Osteoblast (primary cell): ENCODE data around the gene ASXL3. TPM values are rescaled to one million over a fixed set of nuclear protein-coding genes. Genes with fewer than 3 reads are reported as not detected.

Source experiments
- DNase-seq: peaks from one replicate; pipeline ENCODE4 v3.0.0; 2011; ENCODE audit warnings: low spot score, mixed read lengths; ENCODE audit not compliant: insufficient read length; ENCODE audit errors: missing footprints
- H2AFZ ChIP-seq: 2 replicates; pipeline ENCODE4 v1.6.0; 2011; ENCODE audit warnings: mild to moderate bottlenecking, low read length
- H3K27ac ChIP-seq: 2 replicates; pipeline ENCODE4 v1.5.1; 2011; ENCODE audit warnings: mild to moderate bottlenecking, low read depth, low read length, moderate library complexity
- H3K27me3 ChIP-seq: 2 replicates; pipeline ENCODE4 v1.6.0; 2012; ENCODE audit warnings: mild to moderate bottlenecking, control low read depth, inconsistent platforms, low read length, moderate library complexity; ENCODE audit not compliant: insufficient read depth
- H3K36me3 ChIP-seq: 2 replicates; pipeline ENCODE4 v1.5.1; 2011; ENCODE audit warnings: mild to moderate bottlenecking, low read length, control low read depth, moderate library complexity; ENCODE audit not compliant: insufficient read depth
- H3K4me1 ChIP-seq: 2 replicates; pipeline ENCODE4 v1.5.1; 2011; ENCODE audit warnings: mild to moderate bottlenecking, low read length, control low read depth, moderate library complexity; ENCODE audit not compliant: insufficient read depth
- H3K4me2 ChIP-seq: 2 replicates; pipeline ENCODE4 v1.6.0; 2011; ENCODE audit warnings: mild to moderate bottlenecking, low read length; ENCODE audit not compliant: insufficient read depth
- H3K4me3 ChIP-seq: fragments of 200-600 bp; sonication (generic); 3 replicates; pipeline ENCODE4 v1.5.1; 2012; ENCODE audit warnings: mild to moderate bottlenecking, low read length, inconsistent platforms; ENCODE audit not compliant: insufficient read depth
- H3K79me2 ChIP-seq: 2 replicates; pipeline ENCODE4 v1.6.0; 2012; ENCODE audit warnings: mild to moderate bottlenecking, low read length, control low read depth, inconsistent platforms; ENCODE audit not compliant: insufficient read depth
- H3K9me3 ChIP-seq: 2 replicates; pipeline ENCODE4 v1.5.1; 2011; ENCODE audit warnings: low read depth, low read length, control low read depth
- H4K20me1 ChIP-seq: 2 replicates; pipeline ENCODE4 v1.6.0; 2012; ENCODE audit warnings: mild to moderate bottlenecking, low read length, control low read depth; ENCODE audit not compliant: insufficient read depth
- total RNA-seq: library from RNA; depleted of rRNA; stranded (reverse); fragments of >200 nt; gene quantifications from 2 replicates; pipeline ENCODE4 v1.2.3, GENCODE V29; 2012
- TF ChIP-seq, protein P1 (sequence below): IDR thresholded peaks from 2 replicates; pipeline ENCODE4 v1.5.1; 2011; ENCODE audit warnings: mild to moderate bottlenecking, low read depth, low read length, moderate library complexity; ENCODE audit errors: extremely low read depth

The ASXL3 gene
- total RNA-seq, 1 donor: not detected

DNA sequence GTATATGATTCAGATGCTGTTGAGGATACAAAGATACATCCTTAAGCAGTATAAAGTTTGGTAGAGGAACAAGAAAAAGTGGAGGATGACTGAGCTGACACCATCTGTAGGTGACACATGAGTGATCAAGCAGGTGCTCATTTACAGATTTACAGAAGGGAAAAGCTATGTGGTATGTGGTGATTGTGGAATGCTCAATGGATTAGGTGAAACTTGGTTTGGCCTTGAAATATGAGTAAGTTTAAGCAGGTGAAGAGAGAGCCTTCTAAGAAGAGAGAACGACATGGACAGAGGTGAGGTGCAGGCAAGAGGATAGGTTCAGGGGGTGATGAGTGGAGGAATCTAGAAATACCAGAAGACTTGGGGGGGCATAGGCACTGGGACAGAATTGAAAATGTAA lies 5.9 kb downstream of the ASXL3 start:
- Histone ChIP-seq H3K9me3 (no peaks in the 10 kb centered on the region), H2AFZ (no peak overlapping the region)

DNA sequence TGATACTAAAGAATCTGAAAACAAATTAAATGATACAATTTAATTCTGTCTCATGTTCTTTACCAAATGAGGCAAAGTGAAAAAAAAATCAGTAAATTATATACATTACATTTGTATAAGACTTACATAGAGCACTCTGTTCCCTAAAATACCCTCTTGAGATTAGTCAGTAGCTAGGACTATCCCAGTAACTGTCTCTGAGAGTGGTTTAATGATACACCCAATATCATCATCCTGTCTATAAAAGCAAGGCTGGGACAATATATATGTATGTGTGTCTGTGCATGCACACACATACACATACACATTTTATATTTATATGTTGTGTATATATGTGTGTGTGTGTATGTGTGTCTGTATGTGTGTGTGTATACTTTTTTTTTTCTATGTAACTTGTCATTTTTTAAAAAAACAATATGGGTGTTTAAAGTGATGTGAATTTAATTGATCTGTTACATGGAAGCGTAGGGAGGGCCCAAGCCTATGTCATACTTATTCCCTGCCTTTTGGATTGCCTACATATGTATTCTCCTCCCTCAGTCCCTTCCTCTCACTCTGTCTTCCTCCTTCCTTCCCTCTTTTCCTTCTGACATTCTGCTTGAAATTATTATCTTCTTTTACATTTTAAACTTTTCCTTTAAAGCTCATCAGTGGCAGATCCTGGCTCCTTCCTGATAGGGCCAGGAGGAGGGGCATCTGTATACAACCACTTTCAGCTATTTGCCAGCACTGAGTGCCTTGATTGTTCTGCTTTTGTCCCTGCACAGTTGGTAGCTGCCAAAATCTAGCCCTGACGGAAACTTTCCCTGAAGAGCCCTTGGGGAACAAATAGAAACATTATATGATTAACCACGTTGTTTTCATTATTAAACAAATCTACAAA lies 6.8 kb downstream of the ASXL3 start:
- DNase-seq: no peak
- H3K79me2 ChIP-seq: no peaks in the 10 kb centered on the region
- no peaks in the 10 kb centered on the region for H3K36me3 ChIP-seq
- H4K20me1 ChIP-seq: no peaks in the 10 kb centered on the region
- TF ChIP-seq, protein P1, sequence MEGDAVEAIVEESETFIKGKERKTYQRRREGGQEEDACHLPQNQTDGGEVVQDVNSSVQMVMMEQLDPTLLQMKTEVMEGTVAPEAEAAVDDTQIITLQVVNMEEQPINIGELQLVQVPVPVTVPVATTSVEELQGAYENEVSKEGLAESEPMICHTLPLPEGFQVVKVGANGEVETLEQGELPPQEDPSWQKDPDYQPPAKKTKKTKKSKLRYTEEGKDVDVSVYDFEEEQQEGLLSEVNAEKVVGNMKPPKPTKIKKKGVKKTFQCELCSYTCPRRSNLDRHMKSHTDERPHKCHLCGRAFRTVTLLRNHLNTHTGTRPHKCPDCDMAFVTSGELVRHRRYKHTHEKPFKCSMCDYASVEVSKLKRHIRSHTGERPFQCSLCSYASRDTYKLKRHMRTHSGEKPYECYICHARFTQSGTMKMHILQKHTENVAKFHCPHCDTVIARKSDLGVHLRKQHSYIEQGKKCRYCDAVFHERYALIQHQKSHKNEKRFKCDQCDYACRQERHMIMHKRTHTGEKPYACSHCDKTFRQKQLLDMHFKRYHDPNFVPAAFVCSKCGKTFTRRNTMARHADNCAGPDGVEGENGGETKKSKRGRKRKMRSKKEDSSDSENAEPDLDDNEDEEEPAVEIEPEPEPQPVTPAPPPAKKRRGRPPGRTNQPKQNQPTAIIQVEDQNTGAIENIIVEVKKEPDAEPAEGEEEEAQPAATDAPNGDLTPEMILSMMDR: no peak
- H3K27me3 ChIP-seq: peaks cover 12% of the 10 kb centered on the region
- no peak overlapping the region for H3K27ac ChIP-seq
- H3K9me3 ChIP-seq: no peaks in the 10 kb centered on the region
- no peak overlapping the region for H3K4me3 ChIP-seq
- H2AFZ ChIP-seq: no peak overlapping the region
- H3K4me2 ChIP-seq: no peak overlapping the region
- H3K4me1 ChIP-seq: no peaks in the 10 kb centered on the region

More for the DNA sequence above, 5.9 kb downstream of the ASXL3 start:
- Histone ChIP-seq H3K27me3 (peaks cover 21% of the 10 kb centered on the region), H3K4me2 (no peak overlapping the region), H3K4me3 (no peak overlapping the region), H3K4me1 (no peaks in the 10 kb centered on the region), H3K27ac (no peak overlapping the region), H3K79me2 (no peaks in the 10 kb centered on the region), H3K36me3 (no peaks in the 10 kb centered on the region), H4K20me1 (no peaks in the 10 kb centered on the region)
- TF ChIP-seq, protein P1: no peak
- DNase-seq: no peak

DNA sequence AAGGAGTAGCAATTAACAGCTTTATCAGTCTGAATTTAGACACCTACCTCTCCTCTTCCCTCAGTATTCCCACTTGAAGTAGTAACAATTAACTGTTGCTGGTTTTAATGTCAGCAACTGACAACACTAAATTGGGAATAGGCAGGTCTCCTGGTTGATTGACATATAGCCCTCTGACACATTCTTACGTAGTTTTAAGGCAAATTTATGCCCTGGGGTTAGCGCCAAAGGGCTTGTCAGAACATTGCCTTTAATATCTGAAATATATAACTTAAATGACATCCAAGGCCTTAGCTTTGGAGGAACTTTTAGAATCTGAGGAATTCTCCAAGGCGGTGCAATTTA lies 7.4 kb downstream of the ASXL3 start:
- Histone ChIP-seq H3K4me2 (no peak overlapping the region), H3K79me2 (no peaks in the 10 kb centered on the region)

DNA sequence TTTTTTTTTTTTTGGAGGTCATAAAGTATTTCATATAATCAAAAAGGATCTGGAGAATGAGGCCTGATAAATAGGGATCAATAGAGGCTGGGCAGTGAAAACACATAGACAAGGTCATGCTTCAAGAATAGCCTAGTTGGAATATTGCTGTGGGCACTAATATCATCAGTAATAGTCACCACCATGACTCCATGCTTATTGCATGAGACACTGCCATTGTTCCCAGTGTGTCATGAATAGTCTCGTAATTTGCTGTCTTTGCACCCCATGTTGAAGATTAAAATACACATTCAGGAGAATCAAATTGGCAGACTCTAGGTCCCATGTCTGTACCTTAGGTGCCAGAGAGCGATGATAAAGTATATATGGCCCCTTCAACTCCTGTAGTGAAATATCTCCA lies 10.3 kb downstream of the ASXL3 start:
- H3K4me2 ChIP-seq: no peak overlapping the region

More for the DNA sequence above, 7.4 kb downstream of the ASXL3 start:
- Histone ChIP-seq H3K4me1 (no peaks in the 10 kb centered on the region), H3K36me3 (no peaks in the 10 kb centered on the region), H3K9me3 (no peaks in the 10 kb centered on the region), H3K27me3 (peaks cover 6% of the 10 kb centered on the region), H3K27ac (no peak overlapping the region), H4K20me1 (no peaks in the 10 kb centered on the region), H3K4me3 (no peak overlapping the region), H2AFZ (no peak overlapping the region)
- DNase-seq: no peak
- TF ChIP-seq, protein P1: no peak

More for the DNA sequence above, 10.3 kb downstream of the ASXL3 start:
- Histone ChIP-seq H4K20me1 (no peaks in the 10 kb centered on the region), H3K79me2 (no peaks in the 10 kb centered on the region), H3K27me3 (no peaks in the 10 kb centered on the region), H3K4me1 (no peaks in the 10 kb centered on the region), H3K27ac (no peak overlapping the region), H3K9me3 (no peaks in the 10 kb centered on the region), H2AFZ (no peak overlapping the region), H3K4me3 (no peak overlapping the region), H3K36me3 (no peaks in the 10 kb centered on the region)
- TF ChIP-seq, protein P1: no peak
- DNase-seq: no peak
